Epithelial cell of prostate (primary cell): ENCODE results near the gene CLEC11A.

Experiments used
- DNase-seq: peaks from one replicate; pipeline ENCODE4 v3.0.0-alpha.2; 2011; ENCODE audit warnings: low read depth, low spot score
- H3K27ac ChIP-seq: fragments of 450-650 bp; 2 replicates; pipeline ENCODE4 v1.5.1; 2017; ENCODE audit warnings: mild to moderate bottlenecking

The CLEC11A gene

GRCh38 chr19:50703915-50704796 lies 19.0 kb upstream of the CLEC11A start:
- no peak for DNase-seq
- H3K27ac ChIP-seq = no peak overlapping the region

DNA sequence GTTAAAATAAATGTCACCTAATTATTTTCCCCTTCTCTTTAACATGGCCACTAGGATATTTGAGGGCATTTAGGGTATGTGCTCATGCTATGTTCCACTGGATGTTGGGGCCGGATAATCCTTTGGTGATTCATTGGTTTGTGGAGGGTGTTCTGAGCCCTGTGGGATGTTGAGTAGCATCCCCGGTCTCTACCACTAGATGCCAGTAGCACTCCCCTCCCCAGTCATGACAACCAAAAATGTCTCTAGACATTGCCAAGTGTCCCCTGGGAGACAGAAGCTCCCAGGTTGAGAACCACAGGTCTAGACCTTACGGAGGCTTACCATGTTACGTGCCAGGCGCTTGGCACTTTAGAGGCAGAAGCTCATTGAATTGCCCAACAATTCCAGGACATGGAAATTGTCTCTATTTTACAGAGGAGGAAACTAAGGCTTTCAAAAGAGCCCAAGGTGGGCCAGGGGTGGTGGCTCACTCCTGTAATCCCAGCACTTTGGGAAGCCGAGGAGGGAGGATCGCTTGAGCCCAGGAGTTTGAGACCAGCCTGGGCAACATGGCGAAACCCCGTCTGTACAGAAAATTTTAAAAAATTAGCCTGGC lies 17.6 kb upstream of the CLEC11A start:
- no peak overlapping the region for H3K27ac ChIP-seq
- no peak for DNase-seq

GRCh38 chr19:50706387-50706786 lies 16.8 kb upstream of the CLEC11A start:
- H3K27ac ChIP-seq = no peak overlapping the region
- DNase-seq = no peak

GRCh38 chr19:50708179-50708879 lies 14.8 kb upstream of the CLEC11A start:
- no peak overlapping the region for H3K27ac ChIP-seq
- DNase-seq = no peak

GRCh38 chr19:50710094-50710493 lies 13.1 kb upstream of the CLEC11A start:
- DNase-seq = no peak
- H3K27ac ChIP-seq = no peak overlapping the region

DNA sequence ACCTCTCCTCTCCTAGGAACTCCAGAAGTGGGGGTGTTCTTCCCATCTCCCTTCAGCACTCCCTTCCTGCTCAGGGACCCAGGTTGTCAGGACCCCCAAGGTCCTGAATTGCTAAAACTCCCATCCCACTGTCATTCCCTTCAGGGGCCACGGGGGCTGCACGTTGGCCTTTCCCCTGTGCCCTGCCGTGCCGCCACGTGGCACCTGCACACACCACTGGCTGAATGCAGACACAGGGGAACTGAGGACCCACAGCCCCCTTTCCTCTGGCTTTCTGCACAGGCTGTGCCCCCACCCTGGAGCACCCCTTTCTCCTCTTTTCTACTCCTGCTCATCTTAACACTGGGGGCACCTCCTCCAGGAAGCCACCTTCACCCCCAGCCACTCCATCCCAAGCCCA lies 12.6 kb upstream of the CLEC11A start:
- no peak overlapping the region for H3K27ac ChIP-seq
- no peak for DNase-seq

DNA sequence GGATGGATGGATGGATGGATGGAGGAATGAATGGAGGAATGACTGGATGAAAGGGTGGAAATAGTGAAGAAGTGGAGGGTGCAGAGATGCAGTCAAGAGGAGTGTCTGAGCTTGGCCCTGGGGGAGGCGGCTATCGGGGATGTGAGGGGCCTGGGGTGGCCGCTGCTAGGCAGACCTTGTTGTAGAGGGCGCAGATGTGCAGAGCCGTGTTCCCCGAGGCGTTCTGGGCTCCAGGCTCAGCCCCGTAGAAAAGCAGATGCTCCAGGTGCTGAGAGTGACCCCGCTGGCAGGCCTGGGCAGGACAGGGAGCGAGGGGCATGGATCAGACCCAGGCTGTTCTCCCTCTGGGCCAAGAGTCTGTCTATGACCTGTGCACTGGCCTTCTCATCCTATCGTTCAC lies 12.0 kb upstream of the CLEC11A start:
- no peak for DNase-seq
- H3K27ac ChIP-seq = no peak overlapping the region

DNA sequence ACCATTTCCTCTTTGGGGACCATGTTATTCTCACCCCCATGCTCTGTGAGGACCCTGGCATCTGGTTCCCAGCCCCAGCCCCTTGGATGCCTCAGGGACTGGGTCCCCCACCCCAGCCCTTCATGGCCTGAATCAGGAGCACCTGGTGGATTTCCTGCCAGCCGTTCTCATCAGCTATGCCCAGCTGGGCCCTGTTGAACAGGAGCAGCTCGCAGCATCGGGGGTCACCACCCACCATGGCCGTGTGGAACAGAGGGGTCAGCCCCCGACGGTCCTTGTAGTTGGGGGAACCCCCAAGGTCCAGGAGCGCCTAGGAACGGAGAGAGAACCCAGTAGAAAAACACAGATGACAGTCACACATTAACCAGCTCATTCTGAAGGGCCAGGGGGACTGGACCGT lies 11.4 kb upstream of the CLEC11A start:
- DNase-seq = no peak
- no peak overlapping the region for H3K27ac ChIP-seq

DNA sequence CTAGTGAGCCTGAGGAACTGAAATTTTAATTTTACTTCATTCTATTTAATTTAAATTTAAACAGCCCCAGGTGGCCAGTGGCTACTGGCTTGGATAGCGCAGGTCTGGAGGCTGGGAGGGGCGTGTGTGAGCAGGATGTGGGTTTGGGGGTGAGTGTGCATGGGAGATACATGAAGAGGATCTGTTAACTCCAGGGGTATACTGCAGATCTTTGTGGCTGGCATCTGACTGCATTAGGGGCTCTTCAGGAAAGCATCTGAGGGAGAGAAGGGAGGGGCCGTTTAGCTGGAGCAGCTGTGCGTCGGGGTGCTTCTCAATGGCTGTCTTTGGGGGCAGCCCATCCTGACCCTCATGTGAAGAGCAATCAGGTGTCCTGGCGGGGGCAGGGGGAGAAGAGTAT lies 10.3 kb upstream of the CLEC11A start:
- no peak overlapping the region for H3K27ac ChIP-seq
- no peak for DNase-seq

DNA sequence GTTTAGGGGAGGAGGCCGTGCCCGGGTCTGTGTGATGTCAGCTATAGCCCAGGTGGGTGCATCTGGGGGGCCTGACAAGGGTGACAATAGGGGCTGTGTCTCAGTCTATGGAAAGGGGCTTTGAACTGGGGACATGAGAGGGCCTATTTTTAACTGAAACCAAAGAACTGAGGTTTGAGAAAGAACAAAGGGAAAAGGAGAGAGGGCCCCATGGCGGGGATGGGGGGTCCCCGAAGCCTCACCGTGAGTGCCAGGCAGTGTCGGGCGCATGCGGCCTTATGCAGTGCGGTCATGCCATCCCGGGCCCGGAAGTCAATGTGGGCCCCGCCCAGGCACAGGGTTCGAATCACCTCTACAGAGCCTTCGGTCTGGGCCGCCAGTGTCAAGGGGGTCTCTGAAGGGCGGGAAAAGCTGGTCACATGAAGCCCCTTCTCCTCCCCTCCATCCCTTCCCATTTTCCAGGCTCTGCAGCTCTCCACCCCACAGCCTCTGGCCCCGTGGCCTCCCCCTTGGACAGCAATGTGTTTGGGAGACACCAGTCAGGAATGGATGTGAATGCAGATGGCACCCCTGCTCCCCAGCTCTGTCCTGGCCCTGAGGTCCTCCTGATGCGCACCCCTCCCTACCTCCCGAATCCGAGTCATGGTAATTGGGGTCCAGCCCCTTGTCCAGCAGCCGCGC lies 9.5 kb upstream of the CLEC11A start:
- no peak overlapping the region for H3K27ac ChIP-seq
- no peak for DNase-seq

DNA sequence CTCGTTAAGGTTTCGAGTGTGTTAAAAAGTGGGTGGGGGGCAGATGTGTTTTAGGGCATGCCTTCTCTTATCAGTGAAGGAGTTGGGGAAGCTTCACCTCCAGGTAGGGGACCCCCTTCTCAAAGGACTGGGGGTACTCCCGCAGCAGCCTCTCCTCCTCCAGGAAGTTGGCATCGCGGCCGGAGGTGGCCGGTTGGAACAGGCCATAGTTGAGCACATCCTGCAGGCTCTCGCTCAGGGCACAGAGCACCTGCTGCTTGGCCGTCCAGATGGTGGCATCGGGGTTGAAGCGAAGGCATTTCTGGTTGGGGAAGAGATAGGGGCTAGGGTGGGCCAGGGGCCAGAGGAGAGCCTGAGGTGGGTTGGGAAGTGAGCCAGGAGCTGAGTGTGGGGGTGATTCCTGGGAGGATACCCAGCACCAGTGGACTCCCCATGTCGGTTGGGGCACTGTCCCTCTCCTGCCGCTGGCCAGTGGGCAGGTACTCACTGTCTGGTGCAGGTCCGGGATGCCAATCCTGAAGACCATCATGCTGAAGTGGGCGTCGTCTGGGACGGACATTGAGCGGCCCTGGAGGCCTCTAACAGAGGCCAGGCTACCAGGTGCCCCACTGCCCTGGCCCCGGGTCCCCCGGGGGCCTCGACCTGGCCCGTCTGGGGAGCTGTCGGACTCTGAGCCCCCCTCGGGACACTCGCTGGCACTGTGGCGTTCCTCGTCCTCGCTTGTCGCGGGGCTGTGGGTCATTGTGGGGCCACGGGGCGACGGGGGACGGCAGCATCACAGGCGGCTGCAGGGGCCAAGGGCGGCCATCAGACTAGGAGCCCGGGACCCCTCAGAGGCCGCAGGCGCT lies 6.8 kb upstream of the CLEC11A start:
- no peak for DNase-seq

DNA sequence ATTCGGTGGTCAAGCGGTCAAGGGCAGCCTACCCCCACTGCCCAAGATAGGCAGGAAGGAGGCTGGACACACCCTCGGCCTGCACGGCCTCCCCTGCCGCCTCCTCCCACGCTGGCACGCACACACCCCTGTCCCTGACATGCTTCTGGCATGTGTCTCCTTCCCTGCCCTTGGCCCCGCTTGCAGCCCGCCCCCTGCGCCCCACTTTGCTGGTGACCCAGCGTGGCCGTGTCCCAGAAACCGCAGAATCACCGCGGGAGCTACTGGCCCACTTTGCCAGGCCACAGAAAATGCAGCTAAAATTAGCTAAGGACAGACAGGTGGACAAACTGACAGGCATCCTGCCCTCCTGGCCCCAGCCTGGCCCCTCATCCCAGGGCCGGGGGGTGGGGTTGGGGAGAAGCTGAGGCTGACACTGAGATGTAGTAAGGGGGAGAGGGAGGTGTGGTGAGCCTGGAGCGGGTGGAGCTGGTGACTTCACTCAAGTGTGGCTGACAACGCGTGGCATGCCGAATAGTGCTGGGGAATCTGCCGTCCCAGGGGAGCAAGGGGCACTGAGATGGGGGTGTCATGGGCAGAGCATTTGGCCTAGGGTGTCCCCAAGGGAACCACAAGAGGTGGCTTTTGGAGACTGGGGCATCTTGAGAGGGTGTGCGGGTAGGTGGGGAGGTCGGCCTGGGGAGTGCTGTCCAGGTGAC lies 6.0 kb upstream of the CLEC11A start:
- H3K27ac ChIP-seq = no peak overlapping the region
- DNase-seq = no peak

More for the DNA sequence above, 6.8 kb upstream of the CLEC11A start:
- H3K27ac ChIP-seq = no peak overlapping the region

- DNase-seq = no peak
- no peak overlapping the region for H3K27ac ChIP-seq
These were observed 5.3 kb upstream of the CLEC11A start for GRCh38 chr19:50717891-50718254.

DNA sequence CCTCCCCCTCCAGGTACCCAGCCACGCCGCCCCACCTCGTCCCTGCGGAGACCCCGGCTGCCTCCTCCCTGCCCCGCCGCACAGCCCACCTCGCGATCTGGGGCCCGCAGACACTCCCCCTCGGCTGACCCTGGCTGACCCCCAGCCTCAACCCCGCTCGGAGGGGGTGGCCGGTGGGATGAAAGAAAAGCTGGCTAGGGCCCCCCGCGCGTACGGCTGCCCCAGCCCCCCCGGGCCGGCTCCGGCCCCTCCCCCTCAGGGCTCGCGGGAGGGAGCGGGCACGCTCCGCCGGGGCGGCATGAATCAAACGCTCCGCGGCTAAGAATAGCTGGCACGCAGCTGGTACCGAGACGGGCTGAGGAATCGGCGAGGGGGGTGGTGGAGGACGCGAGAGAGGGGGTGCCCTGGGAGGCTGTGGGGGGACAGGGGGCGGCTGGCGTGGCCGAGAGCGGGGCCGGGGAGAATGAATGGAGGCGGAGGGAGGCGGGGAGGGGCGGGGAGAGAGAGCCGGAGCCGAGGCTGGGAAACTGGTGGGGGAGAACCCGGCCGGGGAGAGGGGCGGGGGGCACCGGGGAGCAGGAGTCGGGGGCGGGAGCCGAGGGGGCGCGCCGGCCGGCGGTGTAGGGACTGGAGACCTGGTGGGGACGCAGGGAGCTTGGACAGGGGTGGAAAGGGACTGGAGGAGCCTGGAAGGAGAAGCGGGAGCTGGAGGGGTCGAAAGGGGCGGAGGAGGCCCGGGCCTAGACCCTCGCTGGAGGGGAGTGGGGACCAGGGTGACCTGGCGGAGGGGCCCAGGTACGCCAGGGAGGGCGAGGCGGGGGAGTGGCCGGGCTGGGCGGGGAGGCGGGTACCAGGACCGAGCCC lies 4.7 kb upstream of the CLEC11A start:
- DNase-seq = no peak
- no peak overlapping the region for H3K27ac ChIP-seq

- DNase-seq = no peak
- H3K27ac ChIP-seq = no peak overlapping the region
These were observed 4.1 kb upstream of the CLEC11A start for GRCh38 chr19:50719119-50719435.

DNA sequence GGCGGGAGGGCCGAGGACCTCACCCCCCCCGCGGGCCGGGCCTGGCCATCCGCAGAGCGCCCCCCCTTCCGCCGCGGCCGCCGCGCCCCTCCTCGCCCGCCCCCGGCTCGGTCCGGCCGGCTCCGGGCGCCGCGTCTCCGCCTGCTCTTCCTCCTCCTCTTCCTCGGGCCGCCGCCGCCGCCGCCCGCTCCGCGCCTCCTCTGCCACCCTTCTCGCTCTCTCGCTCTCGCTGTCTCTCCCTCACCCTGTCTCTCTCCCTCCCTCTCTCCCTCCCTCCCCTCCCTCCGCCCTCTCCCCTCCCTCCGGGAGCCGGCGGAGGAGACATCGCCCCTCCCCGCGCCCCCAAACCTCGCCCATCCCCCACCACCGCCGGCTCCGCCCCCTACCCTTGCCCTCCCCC lies 3.6 kb upstream of the CLEC11A start, which contains the start of gene SHANK1:
TSS of gene SHANK1 (minus strand) at position 237 of the 400 bp plus-strand sequence. CDS start 2,883 bp downstream, outside the sequence.
- no peak within 1 kb of the TSS for H3K27ac ChIP-seq
- DNase-seq = no peak

DNA sequence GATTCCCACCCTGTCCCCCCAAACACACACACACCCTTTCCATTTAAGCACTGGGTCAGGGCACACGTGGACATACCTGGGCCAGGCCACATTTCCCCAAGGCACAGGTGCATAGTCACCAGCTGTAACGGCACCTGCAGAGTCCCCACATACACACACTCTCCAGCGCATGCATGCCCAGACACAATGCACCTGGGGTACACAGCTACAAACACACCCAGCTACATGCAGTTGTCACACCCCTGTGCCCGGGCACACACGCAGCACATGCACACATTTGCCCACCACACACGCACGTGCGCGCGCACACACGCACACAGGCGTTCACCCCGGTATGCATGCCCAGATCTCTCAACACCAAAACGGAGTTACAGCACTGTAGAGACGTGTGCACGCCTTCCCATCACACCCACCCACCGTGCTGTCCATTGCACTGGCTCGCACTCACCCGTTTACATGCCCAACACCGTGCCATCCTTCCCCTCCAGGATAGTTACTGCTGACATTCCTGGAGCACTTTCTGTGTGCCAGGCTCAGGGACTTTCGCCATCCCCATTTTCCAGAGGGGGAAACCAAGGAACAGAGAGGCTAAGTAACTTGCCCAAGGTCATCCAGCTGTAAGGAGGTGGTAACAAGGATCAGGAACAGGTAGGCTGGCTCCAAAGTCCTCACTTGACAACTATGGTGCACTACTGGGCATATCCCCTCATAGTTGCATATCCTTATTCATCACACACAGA lies 2.8 kb upstream of the CLEC11A start:
- no peak overlapping the region for H3K27ac ChIP-seq
- DNase-seq = no peak

- H3K27ac ChIP-seq = no peak overlapping the region
- DNase-seq = peak; percentile 48
These were observed 2.2 kb upstream of the CLEC11A start for GRCh38 chr19:50720921-50721381.
